HG03469 (cell line): ENCODE measurements around the gene RGS9BP.
"Not testable (repeated sequence)": the region's sequence is repeated elsewhere in the genome, so short reads cannot be mapped to it uniquely, and the experiment has no call there.

Source experiments
- ATAC-seq: cut with Tn5 transposase; IDR thresholded peaks from one replicate; pipeline ENCODE4 v1.9.1; 2021; ENCODE audit warnings: mild to moderate bottlenecking, moderate library complexity, moderate number of reproducible peaks; ENCODE audit not compliant: unreplicated experiment

Gene RGS9BP, protein sequence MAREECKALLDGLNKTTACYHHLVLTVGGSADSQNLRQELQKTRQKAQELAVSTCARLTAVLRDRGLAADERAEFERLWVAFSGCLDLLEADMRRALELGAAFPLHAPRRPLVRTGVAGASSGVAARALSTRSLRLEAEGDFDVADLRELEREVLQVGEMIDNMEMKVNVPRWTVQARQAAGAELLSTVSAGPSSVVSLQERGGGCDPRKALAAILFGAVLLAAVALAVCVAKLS

DNA sequence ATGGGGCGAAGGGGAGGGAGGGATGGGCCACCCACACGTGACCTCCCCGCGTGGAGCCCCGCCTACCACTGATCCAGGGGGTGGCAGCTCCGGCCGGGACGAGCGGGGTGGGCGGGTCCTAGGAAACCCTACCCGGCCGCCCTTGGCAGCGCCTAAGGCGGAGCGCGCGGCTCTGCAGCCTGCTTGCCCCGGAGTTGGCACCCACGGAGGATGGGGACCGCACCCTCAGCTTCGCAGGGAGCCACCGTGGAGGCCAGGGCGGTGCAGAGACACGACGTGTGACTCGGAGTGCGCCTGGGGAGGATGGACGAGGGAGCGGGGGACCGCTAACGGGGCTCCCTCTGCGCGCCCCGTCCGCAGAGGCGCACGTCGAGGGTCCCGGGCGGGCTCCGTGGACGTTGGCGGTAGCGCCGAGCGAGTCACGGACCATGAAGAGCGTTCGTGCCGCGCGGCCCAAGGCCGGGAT lies at the start of gene RGS9BP:
Gene RGS9BP (plus strand): TSS at position 129 of the 466 bp plus-strand sequence. CDS start 416 bp downstream, outside the sequence.
- no peak for ATAC-seq

DNA sequence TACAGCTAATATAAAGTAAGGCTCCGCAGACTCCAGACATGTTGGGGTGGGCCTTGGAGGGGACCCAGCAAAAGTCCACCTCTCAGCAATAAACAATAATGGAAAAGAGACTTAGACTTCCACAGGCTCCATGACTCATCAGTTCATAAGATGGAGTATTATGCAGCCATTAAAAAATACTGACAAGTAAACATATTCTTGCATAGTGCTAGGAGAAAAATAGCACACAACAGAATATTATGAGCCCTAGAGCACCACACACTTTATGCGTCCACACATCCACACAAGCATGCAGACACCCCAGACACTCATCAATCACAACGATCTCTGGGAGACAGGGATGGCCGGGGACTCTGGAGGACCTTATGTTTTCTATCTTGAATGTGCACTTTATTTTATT lies 48.7 kb upstream of the RGS9BP start:
- ATAC-seq, result no peak

DNA sequence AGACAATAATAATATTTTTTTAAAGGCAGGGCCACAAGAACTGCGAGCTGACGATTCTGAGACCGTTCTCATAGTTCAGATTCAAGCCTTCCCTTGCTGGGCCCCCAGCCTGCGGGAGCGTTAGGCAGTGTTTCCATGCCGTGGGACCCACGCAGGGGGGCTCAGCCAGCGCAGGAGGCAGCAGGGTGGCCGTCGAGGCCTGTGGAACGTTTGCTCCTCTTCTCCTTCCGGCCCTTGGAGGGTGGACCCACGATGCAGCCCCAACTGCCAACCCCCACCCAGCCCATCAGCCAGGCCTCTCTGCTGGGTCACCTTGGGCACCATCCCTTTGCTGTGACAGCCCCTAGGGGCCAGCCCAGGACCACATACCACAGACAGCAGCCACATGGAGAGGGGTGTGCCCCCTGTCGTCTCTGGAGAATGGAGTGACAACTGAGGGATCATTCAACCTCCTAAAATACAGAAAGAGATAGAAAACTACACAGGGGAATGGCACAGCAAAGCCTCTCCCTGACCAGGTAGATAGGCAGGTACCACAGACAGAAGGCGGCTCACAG lies 47.9 kb upstream of the RGS9BP start:
- ATAC-seq, result no peak

DNA sequence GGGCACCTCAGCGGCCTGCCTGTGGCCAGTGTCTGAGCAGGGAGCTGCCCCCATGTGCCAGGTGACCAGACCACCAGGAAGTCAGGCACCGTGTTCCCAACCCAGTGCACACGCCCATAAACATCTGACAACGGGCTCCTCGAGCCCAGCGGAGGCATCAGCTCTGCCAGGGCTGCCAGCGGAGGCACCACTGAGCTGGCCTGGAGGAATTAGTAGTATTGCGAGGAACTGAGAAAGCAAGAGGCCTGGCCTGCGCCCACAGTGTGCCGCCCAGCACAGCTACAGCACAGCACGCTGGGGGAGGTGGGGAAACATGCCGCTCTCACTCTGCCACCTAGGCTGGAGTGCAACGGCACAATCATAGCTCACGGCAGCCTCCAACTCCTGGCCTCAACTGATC lies 45.3 kb upstream of the RGS9BP start:
- ATAC-seq, result no peak

DNA sequence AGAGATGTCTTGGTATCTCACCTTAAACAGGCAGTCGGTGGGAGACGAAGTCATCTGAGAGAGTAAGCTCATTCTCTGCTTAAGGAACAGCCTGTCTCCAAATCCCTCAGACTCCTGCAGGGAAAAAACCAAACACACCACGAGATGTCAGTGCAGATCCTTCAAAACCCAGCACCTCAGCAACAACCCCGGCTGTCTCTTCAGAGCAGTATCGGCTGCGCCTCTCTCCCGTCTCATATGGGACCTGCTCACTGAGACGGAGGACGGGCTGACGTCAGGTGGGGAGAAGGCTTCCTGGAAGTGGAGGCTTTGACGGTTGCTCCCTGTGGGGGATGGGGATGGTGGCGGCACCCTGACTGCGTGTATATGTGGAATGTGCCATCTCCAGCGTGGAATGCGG lies 44.3 kb upstream of the RGS9BP start:
- no peak for ATAC-seq

DNA sequence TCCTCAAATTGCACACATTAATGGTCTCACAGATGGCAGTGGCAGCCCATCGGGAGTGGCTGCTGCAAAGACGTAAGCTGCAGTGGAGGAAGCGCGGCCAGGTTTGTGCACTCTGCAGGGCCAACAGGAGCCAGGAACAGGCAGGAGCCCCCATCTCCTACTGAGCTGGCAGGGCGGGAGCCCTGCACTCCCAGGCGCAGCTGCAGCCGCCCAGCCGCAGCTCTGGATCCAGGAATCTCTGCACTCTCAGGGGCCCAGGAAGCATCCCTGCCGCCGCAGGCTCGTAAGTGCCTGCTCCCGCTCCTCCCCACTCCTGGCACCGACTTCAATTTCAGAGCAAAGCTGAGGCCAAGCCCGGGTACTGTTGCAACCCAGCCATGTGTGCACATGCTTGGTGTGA lies 38.2 kb upstream of the RGS9BP start:
- ATAC-seq, result no peak

DNA sequence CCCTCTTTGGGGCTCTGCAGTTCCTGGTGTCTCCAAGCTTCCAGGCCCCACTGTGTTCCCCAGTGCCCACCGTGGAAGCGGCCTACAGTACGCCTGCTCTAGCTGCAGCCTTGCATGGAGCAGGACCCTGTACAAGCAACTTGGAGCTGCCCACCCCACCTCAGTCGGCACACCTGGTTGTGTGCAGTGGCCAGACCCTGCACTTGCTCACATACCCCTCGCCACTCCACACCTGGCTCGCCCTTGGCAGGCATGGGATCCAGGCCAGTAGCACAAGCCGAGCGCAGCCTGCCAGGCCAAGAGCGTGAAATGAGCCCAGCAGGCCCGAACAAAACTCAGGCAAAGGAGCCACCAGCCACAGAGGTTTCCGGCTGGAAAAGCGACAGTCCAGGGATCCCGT lies 37.0 kb upstream of the RGS9BP start:
- ATAC-seq, result no peak

DNA sequence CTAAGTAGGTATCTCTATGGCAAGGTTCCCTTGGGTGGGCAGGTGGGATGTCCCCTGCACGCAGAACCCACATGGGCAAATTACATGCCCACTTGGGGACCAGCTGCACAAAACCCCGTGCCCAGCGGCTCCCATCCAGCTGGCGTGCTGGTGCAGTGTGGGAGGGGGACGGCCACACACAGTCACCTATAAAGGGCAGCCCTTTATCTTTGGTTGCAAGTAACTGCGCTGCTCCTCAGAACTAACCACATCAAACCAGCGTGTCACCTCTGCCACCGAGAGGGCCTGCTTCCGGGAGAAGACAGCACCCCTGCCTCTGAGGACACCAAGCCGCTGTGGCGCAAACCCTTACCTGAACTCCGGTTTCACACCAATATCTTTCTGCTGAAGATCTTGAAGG lies 32.9 kb upstream of the RGS9BP start:
- no peak for ATAC-seq

DNA sequence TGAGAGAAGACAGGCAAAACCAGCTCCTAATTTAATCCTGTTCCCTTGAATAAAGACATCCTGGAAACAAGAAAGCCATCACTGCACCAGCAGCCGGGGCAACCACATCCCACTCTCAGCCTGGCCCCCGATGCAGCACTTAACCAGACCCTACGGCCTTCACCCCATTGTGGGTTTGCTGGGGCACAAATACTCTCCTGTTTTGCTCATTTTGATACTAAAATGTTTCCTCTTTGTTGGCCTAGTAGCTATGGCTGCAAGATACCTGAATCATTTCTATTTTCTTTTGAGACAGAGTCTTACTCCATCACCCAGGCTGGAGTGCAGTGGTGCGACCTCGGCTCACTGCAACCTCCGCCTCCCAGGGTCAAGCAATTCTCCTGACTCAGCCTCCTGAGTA lies 29.1 kb upstream of the RGS9BP start:
- no peak for ATAC-seq

DNA sequence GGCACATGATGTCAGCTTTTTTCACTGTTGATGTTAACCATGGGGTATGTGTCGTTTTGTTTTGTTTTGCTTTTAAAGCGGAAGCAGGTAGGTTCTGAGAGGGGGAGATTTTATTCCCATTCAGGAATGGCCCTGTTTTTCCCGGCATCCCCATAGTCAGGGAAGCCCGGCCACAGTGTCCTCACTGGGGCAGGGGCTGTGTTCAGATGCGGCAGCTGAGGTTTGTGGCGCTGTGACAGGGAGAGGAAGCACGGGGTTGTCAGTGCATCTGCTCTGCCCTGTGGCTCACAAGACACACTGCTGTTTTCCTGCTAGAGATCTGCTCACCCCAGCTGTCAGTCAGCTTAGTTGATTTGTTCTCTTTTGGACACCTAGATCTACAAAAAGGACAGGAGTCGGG lies 28.3 kb upstream of the RGS9BP start:
- ATAC-seq, result no peak

DNA sequence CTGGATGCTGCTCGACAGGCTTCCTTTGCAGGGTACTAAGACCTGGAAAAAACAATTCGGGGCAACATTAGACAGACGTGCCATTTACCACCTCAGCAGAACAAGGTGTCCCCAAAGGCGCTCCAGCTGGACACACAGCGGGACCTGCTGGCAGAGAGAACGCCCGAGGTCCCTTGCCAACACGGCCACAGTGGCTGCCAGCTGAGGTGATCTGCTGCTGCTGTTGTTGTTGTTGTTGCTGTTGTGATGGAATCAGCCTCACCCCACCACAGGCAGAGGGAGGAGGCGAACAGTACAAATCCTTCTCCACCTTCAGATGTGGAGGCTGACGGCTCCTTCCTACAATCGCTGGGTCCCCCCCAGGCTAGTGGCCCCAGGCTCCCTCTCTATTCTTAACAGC lies 25.9 kb upstream of the RGS9BP start:
- ATAC-seq, result no peak

DNA sequence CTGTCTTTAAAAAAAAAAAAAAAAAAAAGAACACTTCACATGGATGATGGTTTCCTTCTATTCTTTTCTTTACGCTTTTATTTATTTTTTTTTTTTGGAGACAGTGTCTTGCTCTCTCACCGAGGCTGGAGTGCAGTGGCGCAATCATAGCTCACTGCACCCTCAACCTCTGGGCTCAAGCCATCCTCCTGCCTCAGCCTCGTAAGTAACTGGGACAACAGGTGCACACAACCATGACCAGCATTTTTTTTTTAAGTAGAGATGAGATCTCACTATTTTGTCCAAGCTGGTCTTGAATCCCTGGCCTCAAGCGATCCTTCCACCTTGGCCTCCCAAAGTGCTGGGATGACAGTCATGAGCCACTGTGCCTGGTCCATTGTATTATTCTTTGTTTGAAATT lies 25.0 kb upstream of the RGS9BP start:
- ATAC-seq, result no peak

DNA sequence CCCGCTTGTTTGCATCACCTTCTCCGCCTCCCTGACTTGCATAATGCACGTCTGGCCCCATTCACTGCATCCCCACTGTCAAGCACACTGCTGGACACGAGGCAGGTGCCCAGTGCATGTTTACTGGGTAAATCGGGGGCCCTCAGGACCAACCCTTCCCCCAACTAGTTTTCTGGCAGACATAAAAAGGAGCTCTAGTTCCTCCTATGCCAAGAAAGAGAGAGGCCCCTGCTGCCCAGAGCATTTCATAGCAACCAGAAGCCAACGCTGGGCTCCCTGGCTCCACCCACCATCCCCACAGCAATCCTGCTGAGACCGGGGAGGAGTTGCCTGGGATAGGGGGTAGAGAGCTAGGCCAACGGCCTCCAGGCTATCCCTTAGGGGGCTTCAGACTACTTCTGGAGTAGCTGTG lies 23.9 kb upstream of the RGS9BP start:
- ATAC-seq, result no peak

DNA sequence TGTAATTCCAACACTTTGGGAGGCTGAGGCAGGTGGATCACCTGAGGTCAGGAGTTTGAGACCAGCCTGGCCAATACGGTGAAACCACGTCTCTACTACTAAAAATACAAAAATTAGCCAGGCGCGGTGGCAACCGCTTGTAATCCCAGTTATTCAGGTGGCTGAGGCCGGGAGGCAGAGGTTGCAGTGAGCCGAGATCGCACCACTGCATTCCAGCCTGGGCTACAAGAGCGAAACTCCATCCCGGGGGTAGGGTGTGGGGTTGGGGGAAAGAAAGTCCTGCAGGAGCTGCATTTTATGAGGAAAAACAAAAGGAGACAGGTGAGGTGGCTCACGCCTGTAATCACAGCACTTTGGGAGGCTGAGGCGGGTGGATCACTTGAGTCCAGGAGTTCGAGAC lies 23.3 kb upstream of the RGS9BP start:
- not testable (repeated sequence) for ATAC-seq

DNA sequence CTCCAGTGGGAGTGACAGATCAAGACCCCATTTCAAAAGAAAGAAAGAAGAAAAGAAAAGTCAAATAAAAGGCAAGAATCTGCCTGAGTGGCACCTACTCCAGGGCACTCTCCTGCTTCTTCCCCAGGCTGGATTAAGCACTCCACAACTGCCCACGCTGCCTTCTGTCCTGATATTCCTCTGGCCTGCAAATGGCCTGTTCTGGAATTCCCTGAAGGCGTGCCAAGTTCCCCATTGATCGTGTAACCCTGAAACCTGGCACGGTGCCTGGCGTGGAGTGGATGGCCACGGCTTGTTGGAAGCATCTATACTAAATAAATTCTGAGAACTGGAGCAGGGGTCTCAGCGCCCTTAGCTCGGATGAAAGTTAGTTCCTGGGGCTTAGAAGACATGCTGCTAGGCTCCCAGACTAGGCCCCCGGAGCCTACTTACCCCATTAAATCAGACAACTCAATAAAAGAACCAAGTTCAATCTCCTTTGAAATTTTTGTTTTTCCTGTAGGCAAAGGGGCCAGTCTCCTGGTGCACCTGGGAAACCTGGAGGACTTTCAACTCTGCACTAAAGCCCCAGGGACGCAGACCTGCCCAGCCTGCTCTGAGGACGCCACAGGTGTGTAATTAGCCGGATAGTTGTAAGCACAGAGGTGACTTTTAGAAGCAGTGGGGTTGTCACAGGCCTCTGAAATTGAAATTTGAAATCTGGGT lies 22.6 kb upstream of the RGS9BP start:
- no peak for ATAC-seq

DNA sequence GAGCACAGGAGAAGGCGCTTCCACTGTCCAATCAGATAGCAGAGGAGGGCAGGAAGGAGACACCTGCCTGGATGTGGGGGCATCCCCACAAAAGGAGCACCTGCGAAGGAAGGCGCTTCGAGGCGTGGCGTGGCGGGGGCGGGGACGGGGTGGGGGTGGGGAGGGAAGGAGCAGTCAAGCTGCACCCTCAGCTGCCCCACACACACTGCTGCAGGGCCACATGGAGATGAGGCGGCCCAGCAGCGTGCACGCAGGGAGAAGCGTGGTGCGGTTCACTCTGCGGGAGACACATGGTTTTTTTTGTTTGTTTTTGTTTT lies 22.1 kb upstream of the RGS9BP start:
- ATAC-seq, result no peak

DNA sequence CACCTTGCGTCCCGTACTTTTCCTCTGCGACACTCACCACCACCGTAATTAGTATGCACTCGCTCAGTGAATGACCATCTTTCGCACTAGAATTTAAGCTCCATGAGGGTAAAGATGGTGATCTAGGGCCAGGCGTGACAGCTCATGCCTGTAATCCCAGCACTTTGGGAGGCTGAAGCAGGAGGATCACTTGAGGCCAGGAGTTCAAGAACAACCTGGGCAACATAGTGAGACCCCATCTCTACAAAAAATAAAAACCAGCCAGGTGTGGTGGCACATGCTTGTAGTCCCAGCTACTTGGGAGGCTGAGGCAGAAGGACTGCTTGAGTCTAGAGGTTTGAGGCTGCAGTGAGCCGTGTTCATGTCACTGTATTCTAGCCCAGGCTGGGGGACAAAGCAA lies 19.3 kb upstream of the RGS9BP start:
- ATAC-seq, result not testable (repeated sequence)

DNA sequence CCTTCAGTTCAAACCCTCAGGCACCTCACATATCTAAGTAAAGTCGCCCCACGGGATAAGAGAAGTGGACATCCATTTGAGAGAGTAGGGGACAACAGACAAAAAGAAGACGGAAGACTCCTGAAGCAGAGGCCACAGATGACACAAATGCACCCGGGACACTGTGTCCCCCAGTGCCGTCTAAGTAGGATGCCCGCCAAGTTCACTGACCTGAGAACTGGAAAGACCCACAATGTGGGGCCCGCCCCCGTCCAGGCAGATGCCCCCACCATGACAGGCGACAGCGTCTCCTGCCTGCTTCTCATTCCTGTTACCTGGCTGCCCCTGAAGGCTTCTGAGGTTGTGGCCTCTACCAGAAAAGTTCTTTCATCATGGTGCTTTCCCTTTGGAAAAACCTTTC lies 17.6 kb upstream of the RGS9BP start:
- no peak for ATAC-seq

DNA sequence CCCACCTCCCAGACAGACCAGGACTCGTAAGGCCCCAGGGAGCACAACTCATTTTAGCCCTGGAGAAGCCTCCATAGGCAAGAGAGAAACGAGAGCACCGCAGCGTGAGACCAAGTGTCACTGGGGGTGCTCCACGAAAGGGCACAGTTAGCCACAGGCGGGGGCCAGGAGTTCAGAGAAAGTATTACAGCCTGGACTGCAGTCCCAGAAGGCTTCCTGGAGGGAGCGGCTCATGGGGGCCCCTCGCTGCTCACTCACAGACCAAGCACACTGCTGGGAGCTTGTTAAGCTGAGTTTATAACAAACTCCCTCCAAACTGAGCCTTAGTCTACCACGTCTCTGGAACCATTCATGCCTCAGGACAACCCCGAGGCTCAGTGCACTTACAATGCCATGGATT lies 17.1 kb upstream of the RGS9BP start:
- no peak for ATAC-seq

DNA sequence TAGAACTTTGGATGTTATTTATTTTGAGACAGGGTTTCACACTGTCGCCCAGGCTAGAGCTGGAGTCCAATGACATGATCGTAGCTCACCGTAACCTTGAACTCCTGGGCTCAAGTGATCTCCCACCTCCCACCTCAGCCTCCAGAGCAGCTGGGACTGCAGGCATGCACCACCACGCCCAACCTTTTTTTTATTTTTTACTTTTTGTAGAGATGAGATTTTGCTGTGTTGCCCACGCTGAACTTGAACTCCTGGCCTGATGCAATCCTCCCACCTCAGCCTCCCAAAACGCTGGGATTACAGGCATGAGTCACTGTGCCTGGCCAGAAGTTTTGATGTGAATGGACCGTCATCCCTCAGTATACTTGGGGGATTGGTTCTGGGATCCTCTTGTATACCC lies 14.3 kb upstream of the RGS9BP start:
- ATAC-seq, result no peak

DNA sequence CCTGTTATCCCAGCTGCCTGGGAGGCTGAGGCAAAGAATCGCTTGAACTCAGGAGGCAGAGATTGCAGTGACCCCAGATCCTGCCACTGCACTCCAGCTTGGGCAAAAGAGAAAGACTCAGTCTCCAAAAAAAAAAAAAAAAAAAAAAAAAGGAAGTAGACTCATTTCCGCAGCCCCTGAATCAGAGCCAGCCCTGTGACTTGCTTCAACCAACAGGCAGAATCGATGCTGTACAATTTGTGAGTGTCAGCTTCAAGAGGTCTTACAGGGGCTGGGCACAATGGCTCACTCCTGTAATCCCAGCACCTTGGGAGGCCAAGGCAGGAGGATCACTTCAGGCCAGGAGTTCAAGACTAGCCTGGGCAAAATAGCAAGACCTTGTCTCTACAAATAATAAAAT lies 13.5 kb upstream of the RGS9BP start:
- ATAC-seq, result no peak

DNA sequence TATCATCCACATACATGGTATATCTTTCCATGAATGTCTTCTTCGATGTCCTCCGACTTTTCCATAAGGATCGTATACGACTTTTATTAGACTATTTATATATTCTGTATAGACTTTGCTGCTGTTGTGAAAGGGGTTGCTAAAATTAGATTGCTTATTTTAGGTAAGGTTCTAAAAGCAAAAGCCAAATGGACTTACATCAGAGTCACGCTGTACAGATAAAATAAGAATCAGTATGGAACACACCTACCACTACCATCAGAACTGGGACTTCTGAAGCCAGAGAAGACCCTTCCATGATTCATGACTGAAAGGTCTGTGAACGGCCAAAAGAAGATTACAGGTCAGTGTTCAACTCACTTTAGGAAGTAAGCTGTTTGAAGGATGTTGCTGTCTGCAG lies 9.6 kb upstream of the RGS9BP start:
- no peak for ATAC-seq

DNA sequence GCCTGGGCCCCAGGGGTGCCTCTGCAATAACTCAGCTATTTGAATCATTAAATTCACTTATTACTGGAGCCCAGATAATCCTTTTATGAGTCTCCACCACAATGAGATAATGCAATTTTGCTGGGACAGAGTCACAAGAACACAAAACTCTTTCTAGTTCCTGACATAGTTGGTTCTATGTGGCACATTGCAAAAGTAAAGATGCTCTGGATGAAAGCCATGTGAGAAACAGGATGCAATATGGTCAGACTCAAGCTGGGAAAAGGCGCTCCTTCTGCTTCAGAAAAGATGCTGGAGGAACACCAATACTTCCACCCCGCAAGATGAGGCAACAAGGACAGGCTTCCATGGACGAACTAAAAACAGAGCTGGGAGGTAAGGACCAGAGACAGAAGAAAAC lies 6.3 kb upstream of the RGS9BP start:
- ATAC-seq, result no peak
